Rectal smooth muscle tissue (tissue), 1 donor: Measurements from ENCODE around the gene SHLD3.
"Not testable (repeated sequence)": the region's sequence is repeated elsewhere in the genome, so short reads cannot be mapped to it uniquely, and the experiment has no call there.

Source experiments
- H3K27ac ChIP-seq: one replicate; pipeline ENCODE4 v1.7.0; 2013; ENCODE audit warnings: low read depth, low read length, inconsistent platforms
- H3K27me3 ChIP-seq: one replicate; pipeline ENCODE4 v1.7.0; 2013; ENCODE audit warnings: low read length; ENCODE audit not compliant: control insufficient read depth, insufficient read depth
- H3K36me3 ChIP-seq: one replicate; pipeline ENCODE4 v1.7.0; 2013; ENCODE audit warnings: low read length; ENCODE audit not compliant: control insufficient read depth, insufficient read depth
- H3K4me1 ChIP-seq: one replicate; pipeline ENCODE4 v1.7.0; 2013; ENCODE audit warnings: low read length; ENCODE audit not compliant: control insufficient read depth, insufficient read depth
- H3K4me3 ChIP-seq: one replicate; pipeline ENCODE4 v1.7.0; 2013; ENCODE audit warnings: low read length
- H3K9ac ChIP-seq: one replicate; pipeline ENCODE4 v1.7.0; 2013; ENCODE audit warnings: low read length

The SHLD3 gene

GRCh38 chr5:65624571-65625555 lies at the start of gene SHLD3, which contains the start of gene TRAPPC13:
SHLD3 (plus strand) TSS chr5:65625027; CDS start chr5:65629588, 4,561 bp downstream.
TRAPPC13 (plus strand) TSS chr5:65625027; CDS start chr5:65625061, 34 bp downstream.
- H3K4me1 ChIP-seq = peaks cover 14% of the 10 kb centered on the region
- no peaks in the 10 kb centered on the region for H3K36me3 ChIP-seq
- no peaks in the 10 kb centered on the region for H3K27me3 ChIP-seq
- H3K27ac ChIP-seq = peak within 1 kb of the TSS; percentile 81
- H3K9ac ChIP-seq = peak within 1 kb of the TSS; percentile 88
- peak within 1 kb of the TSS; percentile 95 for H3K4me3 ChIP-seq

- peaks cover 12% of the 10 kb centered on the region for H3K36me3 ChIP-seq
- H3K9ac ChIP-seq = no peak overlapping the region
- H3K27me3 ChIP-seq = no peaks in the 10 kb centered on the region
- H3K4me1 ChIP-seq = no peaks in the 10 kb centered on the region
- no peak overlapping the region for H3K27ac ChIP-seq
- H3K4me3 ChIP-seq = no peak overlapping the region
Measured at GRCh38 chr5:65577141-65577540, 47.7 kb upstream of the SHLD3 start.

GRCh38 chr5:65588694-65589093 lies 36.1 kb upstream of the SHLD3 start:
- Histone ChIP-seq H3K9ac (no peak overlapping the region), H3K4me1 (no peaks in the 10 kb centered on the region), H3K27me3 (no peaks in the 10 kb centered on the region), H3K27ac (no peak overlapping the region), H3K4me3 (no peak overlapping the region), H3K36me3 (peaks cover 18% of the 10 kb centered on the region)

GRCh38 chr5:65601761-65602160 lies 23.1 kb upstream of the SHLD3 start:
- not testable (repeated sequence) for H3K9ac ChIP-seq, H3K4me3 ChIP-seq, H3K36me3 ChIP-seq, H3K27ac ChIP-seq, H3K4me1 ChIP-seq, H3K27me3 ChIP-seq

- Histone ChIP-seq H3K4me3 (no peak overlapping the region), H3K4me1 (no peaks in the 10 kb centered on the region), H3K36me3 (peaks cover 23% of the 10 kb centered on the region), H3K9ac (no peak overlapping the region), H3K27me3 (no peaks in the 10 kb centered on the region), H3K27ac (no peak overlapping the region)
Measured at GRCh38 chr5:65611524-65611923, 13.3 kb upstream of the SHLD3 start.

- Histone ChIP-seq H3K36me3 (peaks cover 20% of the 10 kb centered on the region), H3K4me1 (no peaks in the 10 kb centered on the region), H3K4me3 (no peak overlapping the region), H3K9ac (no peak overlapping the region), H3K27ac (no peak overlapping the region), H3K27me3 (no peaks in the 10 kb centered on the region)
Measured at GRCh38 chr5:65612298-65612907, 12.4 kb upstream of the SHLD3 start.

- Histone ChIP-seq H3K27ac (no peak overlapping the region), H3K4me1 (peaks cover 10% of the 10 kb centered on the region), H3K36me3 (no peaks in the 10 kb centered on the region), H3K4me3 (no peak overlapping the region), H3K27me3 (no peaks in the 10 kb centered on the region), H3K9ac (no peak overlapping the region)
Measured at GRCh38 chr5:65620021-65620420, 4.8 kb upstream of the SHLD3 start.

- H3K9ac ChIP-seq, H3K4me3 ChIP-seq, H3K27me3 ChIP-seq, H3K27ac ChIP-seq, H3K36me3 ChIP-seq: not testable (repeated sequence)
- peaks cover 14% of the 10 kb centered on the region for H3K4me1 ChIP-seq
Measured at GRCh38 chr5:65621961-65622360, 2.9 kb upstream of the SHLD3 start.

GRCh38 chr5:65623482-65623881 lies 1.3 kb upstream of the SHLD3 start:
- H3K27ac ChIP-seq = peak overlapping the region; percentile 81
- peaks cover 14% of the 10 kb centered on the region for H3K4me1 ChIP-seq
- peak overlapping the region; percentile 95 for H3K4me3 ChIP-seq
- no peaks in the 10 kb centered on the region for H3K27me3 ChIP-seq
- H3K9ac ChIP-seq = peak overlapping the region; percentile 88
- no peaks in the 10 kb centered on the region for H3K36me3 ChIP-seq

- Histone ChIP-seq H3K4me1 (peaks cover 14% of the 10 kb centered on the region), H3K27me3 (no peaks in the 10 kb centered on the region), H3K9ac (peak within 1 kb of the TSS; percentile 88), H3K27ac (peak within 1 kb of the TSS; percentile 81), H3K4me3 (peak within 1 kb of the TSS; percentile 95), H3K36me3 (no peaks in the 10 kb centered on the region)
Measured at GRCh38 chr5:65624025-65624570, 729 bp upstream of the SHLD3 start, which contains the start of gene TRIM23. TRIM23 (minus strand) TSS chr5:65624333; CDS start chr5:65624274, 59 bp downstream.

- Histone ChIP-seq H3K27me3 (no peaks in the 10 kb centered on the region), H3K36me3 (no peaks in the 10 kb centered on the region), H3K4me3 (peak overlapping the region; percentile 95), H3K27ac (no peak overlapping the region), H3K4me1 (peaks cover 14% of the 10 kb centered on the region), H3K9ac (peak overlapping the region; percentile 22)
Measured at GRCh38 chr5:65625743-65626142, 916 bp downstream of the SHLD3 start.

- Histone ChIP-seq H3K9ac (no peak overlapping the region), H3K27me3 (no peaks in the 10 kb centered on the region), H3K4me3 (no peak overlapping the region), H3K27ac (no peak overlapping the region), H3K4me1 (peaks cover under 1% of the 10 kb centered on the region), H3K36me3 (no peaks in the 10 kb centered on the region)
Measured at GRCh38 chr5:65630981-65631380, 6.2 kb downstream of the SHLD3 start.
